Fibroblast of lung (primary cell): ENCODE data around the gene ZC3HAV1. TPM values are rescaled to one million over a fixed set of nuclear protein-coding genes. Genes with fewer than 3 reads are reported as not detected.

Experiments used
- DNase-seq, 2 donors: peaks; one replicate each; pipeline versions ENCODE4 v3.0.0 to v3.0.0-alpha.2; 2010; ENCODE audit warnings: low read depth in 2 of 2
- H2AFZ ChIP-seq: 2 replicates; pipeline ENCODE4 v1.5.1; 2012; ENCODE audit warnings: low read length, control low read depth, inconsistent platforms
- H3K27ac ChIP-seq: 2 replicates; pipeline ENCODE4 v1.5.1; 2011; ENCODE audit warnings: low read length, control low read depth; ENCODE audit not compliant: insufficient read depth
- H3K27me3 ChIP-seq: 2 replicates; pipeline ENCODE4 v1.5.1; 2011; ENCODE audit warnings: mild to moderate bottlenecking, low read length; ENCODE audit not compliant: control insufficient read depth, insufficient read depth
- H3K36me3 ChIP-seq: 2 replicates; pipeline ENCODE4 v1.5.1; 2011; ENCODE audit warnings: low read length; ENCODE audit not compliant: control insufficient read depth, insufficient read depth
- H3K4me1 ChIP-seq: 2 replicates; pipeline ENCODE4 v1.5.1; 2011; ENCODE audit warnings: low read length; ENCODE audit not compliant: control insufficient read depth, insufficient read depth; ENCODE audit errors: extremely low read depth
- H3K4me2 ChIP-seq: 2 replicates; pipeline ENCODE4 v1.5.1; 2011; ENCODE audit warnings: low read length, control low read depth; ENCODE audit not compliant: insufficient read depth; ENCODE audit errors: extremely low read depth
- H3K4me3 ChIP-seq, 4 experiments: fragments of 200-600 bp in 1 of 4; sonication (generic) in 1 of 4; replicated peaks in 1 of 4; 2 replicates each; pipeline ENCODE4 v1.5.1; 2011 to 2016; ENCODE audit warnings: low read length in 4 of 4, low read depth in 3 of 4, mild to moderate bottlenecking in 3 of 4, control low read depth in 2 of 4, inconsistent platforms in 1 of 4, mixed read lengths in 1 of 4; ENCODE audit not compliant: insufficient read depth in 1 of 4; ENCODE audit errors: control extremely low read depth in 1 of 4
- H3K79me2 ChIP-seq: 2 replicates; pipeline ENCODE4 v1.5.1; 2012; ENCODE audit warnings: mild to moderate bottlenecking, low read length, inconsistent platforms; ENCODE audit not compliant: control insufficient read depth, insufficient read depth
- H3K9ac ChIP-seq: 2 replicates; pipeline ENCODE4 v1.5.1; 2011; ENCODE audit warnings: mild to moderate bottlenecking, low read length, control low read depth; ENCODE audit not compliant: insufficient read depth
- H3K9me3 ChIP-seq: 2 replicates; pipeline ENCODE4 v1.5.1; 2012; ENCODE audit warnings: low read depth, low read length; ENCODE audit not compliant: control insufficient read depth, insufficient read depth
- H4K20me1 ChIP-seq: 2 replicates; pipeline ENCODE4 v1.5.1; 2011; ENCODE audit warnings: low read length; ENCODE audit not compliant: control insufficient read depth, insufficient read depth; ENCODE audit errors: extremely low read depth
- EZH2 ChIP-seq: IDR thresholded peaks from 2 replicates; pipeline ENCODE4 v1.5.1; 2012; ENCODE audit warnings: low read length, control low read depth, mild to moderate bottlenecking; ENCODE audit errors: missing control alignments
- polyA plus RNA-seq, 2 donors: library from polyadenylated mRNA; depleted of rRNA in 1 of 2; stranded (reverse) in 1 of 2; unstranded in 1 of 2; fragments of >200 nt; gene quantifications; 2 replicates each; pipeline ENCODE4 v1.2.1, GENCODE V29; 2011 to 2012; ENCODE audit warnings: missing spikeins in 1 of 2
- total RNA-seq: library from RNA; depleted of rRNA; stranded (reverse); fragments of >200 nt; gene quantifications from 2 replicates; pipeline ENCODE4 v1.2.1, GENCODE V29; 2014
- TF ChIP-seq, protein P1 (sequence below), 2 donors: IDR thresholded peaks in 1 of 2; conservative IDR thresholded peaks in 1 of 2; 1 replicate in 1 of 2; 2 replicates in 1 of 2; pipeline ENCODE4 v1.5.1; 2011 to 2012; ENCODE audit warnings: low read length in 2 of 2, control low read depth in 1 of 2, inconsistent platforms in 1 of 2, low read depth in 1 of 2, mild to moderate bottlenecking in 1 of 2

ZC3HAV1 gene
- total and polyA plus RNA-seq, 2 donors (not counting 1 experiment from before 2014, with no cell fraction given) = 24.8 to 28.8 TPM

DNA sequence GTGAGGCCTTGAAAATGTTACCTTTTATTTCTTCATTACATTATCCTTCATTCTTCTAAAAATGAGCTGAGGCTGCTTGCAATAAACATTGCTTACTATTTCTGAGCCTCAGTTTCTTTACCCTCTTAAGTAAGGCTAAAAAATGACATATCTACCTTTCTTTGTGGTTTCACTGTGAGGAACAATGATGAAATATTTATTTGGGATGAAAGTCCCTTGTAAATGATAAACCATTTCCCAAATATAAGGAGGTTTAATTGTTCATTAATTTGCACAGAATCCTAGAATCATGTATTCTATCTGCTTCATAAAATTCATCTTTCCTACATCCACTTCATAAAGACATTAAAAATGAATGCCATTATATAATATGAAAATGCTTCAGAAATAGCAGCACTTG is 27.9 kb downstream of the ZC3HAV1 start:
- Histone ChIP-seq H3K27me3 (no peaks in the 10 kb centered on the region), H3K4me1 (no peaks in the 10 kb centered on the region), H3K4me2 (no peak overlapping the region), H3K9me3 (no peaks in the 10 kb centered on the region), H4K20me1 (no peaks in the 10 kb centered on the region), H2AFZ (no peak overlapping the region), H3K4me3 (no peak overlapping the region), H3K79me2 (no peaks in the 10 kb centered on the region), H3K27ac (no peak overlapping the region), H3K36me3 (peaks cover 17% of the 10 kb centered on the region), H3K9ac (no peak overlapping the region)
- TF ChIP-seq, protein P1, sequence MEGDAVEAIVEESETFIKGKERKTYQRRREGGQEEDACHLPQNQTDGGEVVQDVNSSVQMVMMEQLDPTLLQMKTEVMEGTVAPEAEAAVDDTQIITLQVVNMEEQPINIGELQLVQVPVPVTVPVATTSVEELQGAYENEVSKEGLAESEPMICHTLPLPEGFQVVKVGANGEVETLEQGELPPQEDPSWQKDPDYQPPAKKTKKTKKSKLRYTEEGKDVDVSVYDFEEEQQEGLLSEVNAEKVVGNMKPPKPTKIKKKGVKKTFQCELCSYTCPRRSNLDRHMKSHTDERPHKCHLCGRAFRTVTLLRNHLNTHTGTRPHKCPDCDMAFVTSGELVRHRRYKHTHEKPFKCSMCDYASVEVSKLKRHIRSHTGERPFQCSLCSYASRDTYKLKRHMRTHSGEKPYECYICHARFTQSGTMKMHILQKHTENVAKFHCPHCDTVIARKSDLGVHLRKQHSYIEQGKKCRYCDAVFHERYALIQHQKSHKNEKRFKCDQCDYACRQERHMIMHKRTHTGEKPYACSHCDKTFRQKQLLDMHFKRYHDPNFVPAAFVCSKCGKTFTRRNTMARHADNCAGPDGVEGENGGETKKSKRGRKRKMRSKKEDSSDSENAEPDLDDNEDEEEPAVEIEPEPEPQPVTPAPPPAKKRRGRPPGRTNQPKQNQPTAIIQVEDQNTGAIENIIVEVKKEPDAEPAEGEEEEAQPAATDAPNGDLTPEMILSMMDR (conservative IDR thresholded peaks at IDR 0.05 in 1 of 2, IDR thresholded peaks at IDR 0.05 in 1 of 2; ENCODE audit: low read depth in 1 of 2, low read length in 2 of 2) = no peak
- TF ChIP-seq EZH2 = no peak
- no peak for DNase-seq

GRCh38 chr7:139080905-139081304 is 28.6 kb downstream of the ZC3HAV1 start:
- H3K27ac ChIP-seq = no peak overlapping the region
- no peak overlapping the region for H3K4me3 ChIP-seq
- H2AFZ ChIP-seq = no peak overlapping the region
- H3K9me3 ChIP-seq = no peaks in the 10 kb centered on the region
- DNase-seq = no peak
- no peaks in the 10 kb centered on the region for H3K4me1 ChIP-seq
- H4K20me1 ChIP-seq = no peaks in the 10 kb centered on the region
- peaks cover 17% of the 10 kb centered on the region for H3K36me3 ChIP-seq
- H3K79me2 ChIP-seq = no peaks in the 10 kb centered on the region
- H3K27me3 ChIP-seq = no peaks in the 10 kb centered on the region
- no peak overlapping the region for H3K9ac ChIP-seq
- TF ChIP-seq, protein P1 (conservative IDR thresholded peaks at IDR 0.05 in 1 of 2, IDR thresholded peaks at IDR 0.05 in 1 of 2; ENCODE audit: low read depth in 1 of 2, low read length in 2 of 2) = no peak
- no peak for TF ChIP-seq EZH2
- no peak overlapping the region for H3K4me2 ChIP-seq

DNA sequence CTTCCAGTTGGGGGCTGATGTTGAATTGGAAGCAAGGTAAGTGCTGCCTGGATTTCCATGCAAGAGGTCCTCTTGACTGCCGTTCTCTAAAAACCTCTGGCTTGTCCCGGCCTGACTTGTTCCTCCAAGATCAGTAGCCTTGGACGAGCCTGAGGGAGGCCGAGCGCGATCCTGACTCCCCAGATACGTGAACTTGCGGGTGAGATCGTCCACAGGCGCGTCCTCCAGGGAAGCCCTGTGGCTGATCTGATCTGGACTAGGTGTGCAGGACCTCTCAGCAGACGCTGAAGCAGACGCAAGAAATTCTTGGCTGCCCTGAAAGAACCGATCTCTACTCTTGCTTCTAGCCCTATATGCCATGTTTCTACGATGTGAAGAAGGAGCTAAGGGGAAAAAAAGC is 29.7 kb downstream of the ZC3HAV1 start:
- DNase-seq = no peak
- Histone ChIP-seq H3K27ac (no peak overlapping the region), H3K4me1 (peaks cover under 1% of the 10 kb centered on the region), H3K27me3 (no peaks in the 10 kb centered on the region), H4K20me1 (no peaks in the 10 kb centered on the region), H3K4me3 (no peak overlapping the region), H3K36me3 (peaks cover 13% of the 10 kb centered on the region), H3K9ac (no peak overlapping the region), H2AFZ (no peak overlapping the region), H3K9me3 (no peaks in the 10 kb centered on the region), H3K79me2 (no peaks in the 10 kb centered on the region), H3K4me2 (no peak overlapping the region)
- TF ChIP-seq, protein P1 (conservative IDR thresholded peaks at IDR 0.05 in 1 of 2, IDR thresholded peaks at IDR 0.05 in 1 of 2; ENCODE audit: low read depth in 1 of 2, low read length in 2 of 2) = no peak
- TF ChIP-seq EZH2 = no peak
